ENCODE measurements around the gene PTPRT.

The PTPRT gene

DNA sequence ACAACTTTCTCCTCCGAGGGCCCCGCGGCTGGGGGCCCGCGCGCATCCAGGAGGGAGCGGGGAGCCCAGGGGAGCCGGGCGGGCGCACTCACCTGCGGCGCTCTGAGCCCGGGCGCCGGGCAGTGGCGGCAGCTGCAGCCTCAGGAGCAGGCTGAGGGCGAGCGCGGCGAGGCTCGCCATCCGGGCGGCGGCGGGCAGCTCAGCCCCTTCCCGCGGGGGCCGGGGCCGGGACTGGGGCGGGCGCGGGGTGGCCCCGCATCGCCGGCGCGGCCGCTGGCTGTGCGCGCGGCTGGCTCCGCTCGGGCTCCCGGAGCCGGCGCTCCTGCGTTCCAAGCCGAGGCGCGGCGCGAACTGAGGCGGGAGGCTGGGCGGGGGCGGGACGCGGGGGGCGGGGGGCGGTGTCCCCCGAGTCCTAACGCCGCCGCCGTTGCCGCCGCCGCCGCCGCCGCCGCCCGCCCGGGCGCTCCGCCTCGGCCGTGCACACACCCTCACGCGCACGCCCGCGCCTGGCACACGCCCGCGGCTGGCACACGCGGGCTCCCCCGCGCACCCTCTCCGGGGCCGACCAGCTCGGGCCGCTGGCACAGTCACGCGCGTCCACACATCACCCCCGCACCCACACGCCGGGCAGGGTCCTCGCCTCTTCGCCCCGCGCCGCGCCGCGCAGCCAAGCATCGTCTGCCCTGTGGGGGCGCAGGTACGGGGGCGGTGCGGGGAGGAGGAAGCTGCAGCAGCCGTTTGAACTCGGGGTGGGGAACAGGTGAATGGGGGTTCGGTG lies at the start of gene PTPRT:
Gene PTPRT (minus strand): TSS at position 353 of the 778 bp plus-strand sequence. CDS start 173 bp downstream, at position 180.
- DNase-seq = no peak

DNA sequence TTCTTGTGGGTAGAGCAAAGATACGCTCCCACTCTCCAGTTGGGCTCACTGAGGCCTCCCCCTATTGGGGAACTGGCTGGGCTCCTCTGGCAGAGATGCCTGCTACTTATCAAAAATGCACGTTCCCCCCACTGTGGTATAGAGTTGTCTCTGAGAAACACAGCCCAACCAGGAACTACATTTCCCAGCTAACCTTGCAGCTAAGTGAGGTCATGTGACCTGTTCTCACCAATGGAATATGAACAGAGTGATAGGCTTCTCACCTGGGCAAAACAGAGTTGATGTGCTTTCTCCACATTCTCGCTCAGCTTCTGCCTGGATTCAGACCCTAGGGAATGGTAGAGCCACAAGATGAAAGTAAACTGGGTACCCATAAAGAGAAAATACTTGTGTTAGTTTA lies 49.1 kb upstream of the PTPRT start:
- peak; percentile 16 for DNase-seq

DNA sequence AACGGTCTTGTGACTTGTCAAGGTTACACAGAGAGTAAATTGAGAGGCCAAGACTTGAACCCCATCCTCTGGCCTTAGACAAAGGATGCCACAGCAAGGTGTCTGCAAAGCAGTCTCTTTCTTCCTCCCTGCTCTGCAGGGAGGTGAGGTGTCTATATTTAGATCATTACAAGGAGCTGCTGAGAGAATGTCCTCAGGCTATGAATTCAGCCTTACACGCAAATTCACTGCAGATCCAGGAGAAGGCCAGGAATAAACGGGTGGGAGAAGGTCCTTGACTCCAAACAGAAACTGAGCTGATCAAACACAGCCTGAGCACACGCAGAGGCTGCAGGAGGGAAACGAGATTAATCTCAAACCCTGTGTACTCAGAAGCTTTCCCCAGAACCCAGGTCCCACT lies 48.6 kb upstream of the PTPRT start:
- no peak for DNase-seq

DNA sequence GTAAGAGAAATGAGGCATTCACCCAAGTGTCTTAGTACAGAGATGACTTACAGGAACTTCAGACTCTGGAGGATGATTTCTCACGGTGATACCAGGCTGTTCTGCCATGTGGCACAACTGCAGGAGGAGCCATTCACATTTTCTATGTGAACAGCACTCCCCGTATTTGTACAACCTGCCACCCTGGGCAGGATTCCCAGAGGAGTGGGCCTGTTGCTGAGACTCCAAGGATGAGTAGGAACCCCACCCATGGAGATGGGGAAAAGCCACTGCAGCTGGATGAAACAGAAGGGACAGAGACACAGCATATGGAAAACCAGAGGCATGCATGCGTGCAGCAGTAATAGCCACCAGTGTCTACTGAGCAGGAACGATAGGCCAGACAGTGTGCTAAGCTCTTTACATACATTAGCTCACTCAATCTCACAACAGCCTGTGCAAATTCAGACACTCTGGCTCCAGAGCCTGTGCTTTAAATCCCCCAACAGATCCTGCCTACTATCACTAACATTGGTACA lies 48.0 kb upstream of the PTPRT start:
- no peak for DNase-seq

DNA sequence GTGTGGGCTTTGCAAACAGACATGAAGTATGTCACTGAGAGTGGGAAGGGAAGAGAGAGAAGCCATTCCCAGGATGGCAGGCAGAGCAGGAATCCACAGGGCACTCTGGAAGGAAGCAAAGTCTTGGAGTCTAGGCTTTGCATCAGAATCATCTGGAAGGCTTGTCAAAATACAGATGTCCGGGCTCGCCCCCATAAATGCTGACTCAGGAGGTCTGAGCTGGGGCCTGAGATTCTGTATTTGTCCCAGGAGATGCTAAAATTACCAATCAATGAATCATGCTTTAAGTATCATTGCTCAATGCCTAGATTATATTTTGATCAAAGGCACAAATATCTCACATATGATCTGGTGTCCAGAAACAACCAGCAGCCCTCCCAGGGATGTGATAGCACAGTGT lies 46.3 kb upstream of the PTPRT start:
- no peak for DNase-seq

DNA sequence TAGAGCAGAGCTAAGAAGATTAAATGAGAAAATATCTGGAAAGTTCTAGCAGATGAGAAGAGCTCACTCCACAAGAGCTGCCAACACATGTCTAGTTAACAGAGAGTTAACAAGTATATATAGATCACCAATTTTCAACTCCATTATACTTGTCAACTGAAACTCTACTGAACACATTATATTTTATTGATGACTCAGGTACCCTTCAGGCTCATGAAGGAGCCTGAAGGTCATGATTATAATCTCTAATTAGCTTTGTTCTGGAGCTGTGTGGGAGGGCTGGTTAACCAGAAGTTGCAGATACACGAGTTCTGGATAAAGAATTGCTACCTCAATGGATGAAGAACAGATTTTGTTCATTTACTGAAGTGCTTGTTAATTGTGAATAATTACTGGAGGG lies 42.1 kb upstream of the PTPRT start:
- DNase-seq = no peak

DNA sequence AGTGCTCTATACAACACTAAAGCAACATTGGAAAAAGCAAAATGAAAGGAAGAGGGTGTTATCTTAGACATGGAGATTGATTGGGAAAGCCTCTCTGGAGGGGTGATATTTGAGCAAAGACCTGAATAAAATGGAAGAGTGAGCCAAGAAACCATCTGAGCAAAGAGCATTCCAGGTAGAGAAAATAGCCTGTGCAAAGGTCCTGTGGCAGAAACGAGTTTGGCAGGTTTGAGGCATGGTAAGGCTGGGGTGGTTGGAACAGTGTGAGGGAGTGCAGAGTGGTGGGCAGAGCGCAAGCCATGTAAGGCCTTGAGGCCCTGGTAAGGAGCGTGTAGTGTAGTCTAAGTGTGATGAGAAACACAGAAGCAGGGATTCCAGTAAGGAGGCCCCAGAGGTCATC lies 40.0 kb upstream of the PTPRT start:
- DNase-seq = no peak

DNA sequence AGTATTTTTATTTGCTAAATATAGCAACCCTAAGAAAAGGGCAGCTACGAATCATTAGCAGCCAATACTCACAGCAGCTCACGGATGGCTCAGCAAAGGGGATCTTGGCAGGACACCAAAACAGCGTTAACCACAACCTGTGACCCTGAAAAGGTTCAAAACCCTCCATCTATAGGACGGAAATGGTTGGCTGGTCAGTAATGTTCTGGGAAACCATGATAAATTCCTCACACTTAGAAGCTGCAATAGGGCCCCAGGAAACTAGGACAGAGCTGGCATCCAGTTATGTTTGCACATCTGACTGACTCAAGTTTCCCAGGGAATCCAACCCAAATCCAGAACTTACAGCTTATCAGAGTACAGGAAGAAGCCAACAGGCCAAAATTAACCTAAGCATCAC lies 30.9 kb upstream of the PTPRT start:
- DNase-seq = no peak

DNA sequence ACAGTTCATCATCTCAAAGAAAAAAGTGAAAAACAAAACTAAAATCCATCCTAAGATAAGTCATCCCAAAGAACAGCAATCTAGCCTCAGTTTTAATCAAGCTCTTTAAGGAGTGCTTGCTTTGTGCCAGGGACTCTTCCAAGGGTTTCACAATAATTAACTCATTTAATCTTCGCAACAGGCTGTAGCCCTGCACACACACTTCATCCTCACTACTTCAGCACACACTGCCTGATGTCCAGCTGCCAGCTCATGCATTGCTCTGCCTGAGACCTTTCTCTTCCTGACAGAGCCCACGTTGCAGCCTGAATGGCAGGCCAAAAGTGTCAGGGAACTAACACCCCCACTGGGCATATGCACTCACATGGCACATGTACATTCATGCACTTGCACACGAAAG lies 21.2 kb upstream of the PTPRT start:
- DNase-seq = no peak

DNA sequence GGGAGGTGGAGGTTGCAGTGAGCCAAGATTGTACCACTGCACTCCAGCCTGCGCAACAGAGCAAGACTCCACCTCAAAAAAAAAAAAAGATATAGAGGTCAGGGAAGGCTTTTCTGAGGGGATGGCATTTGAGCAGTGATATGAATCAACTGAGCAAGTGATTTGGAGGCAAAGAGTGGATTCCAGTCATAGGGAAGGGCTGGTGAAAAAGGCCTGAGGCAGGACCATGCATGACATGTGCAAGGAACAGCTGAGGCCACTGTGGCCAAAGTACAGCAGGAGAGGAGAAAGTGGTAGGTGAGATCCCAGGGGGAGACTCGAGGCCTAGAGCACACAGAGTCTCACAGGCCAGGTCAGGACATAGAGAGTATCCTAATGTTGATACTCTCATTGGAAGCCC lies 20.1 kb upstream of the PTPRT start:
- no peak for DNase-seq

DNA sequence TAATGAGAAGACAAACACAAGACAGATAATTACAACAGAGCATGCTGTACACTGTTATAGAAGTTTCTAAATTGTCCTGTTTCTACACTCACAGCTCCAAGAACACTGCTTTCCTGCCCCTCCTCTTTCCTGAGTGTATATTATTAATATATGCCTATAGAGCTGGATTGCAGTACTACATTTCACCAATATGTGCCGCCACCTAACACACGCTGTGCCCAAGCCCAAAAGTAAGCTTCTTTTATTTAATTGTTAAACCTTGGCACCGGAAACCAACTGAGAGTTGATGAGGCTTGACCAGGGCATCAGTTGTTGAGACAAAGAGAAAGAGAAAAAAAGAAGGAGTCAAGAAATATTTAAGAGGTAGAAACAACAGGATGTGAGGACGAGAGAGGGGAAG lies 16.0 kb upstream of the PTPRT start:
- no peak for DNase-seq

DNA sequence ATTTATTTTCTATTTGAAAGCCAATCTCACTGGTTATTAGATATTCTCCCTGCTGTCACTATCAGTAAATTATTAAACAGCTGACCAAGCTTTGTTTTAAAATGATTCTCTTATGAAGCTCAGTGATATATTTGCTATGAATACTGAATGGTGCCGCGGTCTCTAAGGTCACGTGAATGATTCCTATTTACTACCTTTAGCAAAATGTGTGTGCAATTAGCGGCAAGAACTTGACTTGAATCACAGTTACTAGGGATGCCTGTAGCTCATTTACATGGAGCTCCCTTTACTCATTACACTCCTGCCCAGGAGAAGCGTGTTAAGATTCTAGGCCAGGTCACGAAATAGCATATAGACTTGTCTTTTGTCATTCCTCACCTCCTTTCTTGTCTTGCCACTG lies 12.4 kb upstream of the PTPRT start:
- DNase-seq = no peak

DNA sequence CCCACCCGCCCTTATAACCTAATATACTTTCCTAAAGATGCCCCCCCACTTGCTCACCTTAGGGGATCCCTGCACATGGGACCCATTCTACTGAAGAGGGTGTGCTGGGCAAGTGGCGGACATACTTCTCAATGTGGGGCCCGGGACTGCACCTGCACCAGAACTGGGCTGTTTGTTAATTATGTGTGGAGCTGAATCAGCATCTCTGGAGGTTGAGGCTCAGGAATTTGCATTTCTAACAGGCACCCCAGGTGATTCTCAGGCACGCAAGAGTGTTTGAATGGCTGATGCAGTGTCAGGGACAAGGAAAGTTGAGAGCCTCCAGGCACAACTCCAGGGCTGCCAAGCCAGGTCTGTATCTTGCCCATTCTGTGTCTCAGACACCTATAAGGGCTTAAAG lies 8.9 kb upstream of the PTPRT start:
- DNase-seq = no peak

DNA sequence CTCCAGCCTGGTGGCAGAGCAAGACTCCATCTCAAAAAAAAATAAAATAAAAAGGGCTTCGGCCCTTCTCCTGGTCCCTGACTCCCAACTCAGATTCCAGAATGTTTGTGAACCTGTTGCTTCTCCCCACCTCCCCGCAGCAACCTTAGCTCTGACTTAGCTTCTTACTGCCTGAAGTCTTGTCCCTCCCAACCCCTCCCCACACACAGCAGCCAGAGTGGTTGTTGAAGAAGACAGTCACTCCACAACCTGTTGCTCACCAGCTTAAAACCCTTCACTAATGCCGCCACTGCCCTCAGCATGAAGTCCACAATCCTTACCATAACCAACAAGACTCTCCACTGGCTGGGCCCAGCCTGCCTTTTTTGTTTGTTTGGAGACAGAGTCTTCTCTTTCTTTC lies 6.5 kb upstream of the PTPRT start:
- DNase-seq = no peak

DNA sequence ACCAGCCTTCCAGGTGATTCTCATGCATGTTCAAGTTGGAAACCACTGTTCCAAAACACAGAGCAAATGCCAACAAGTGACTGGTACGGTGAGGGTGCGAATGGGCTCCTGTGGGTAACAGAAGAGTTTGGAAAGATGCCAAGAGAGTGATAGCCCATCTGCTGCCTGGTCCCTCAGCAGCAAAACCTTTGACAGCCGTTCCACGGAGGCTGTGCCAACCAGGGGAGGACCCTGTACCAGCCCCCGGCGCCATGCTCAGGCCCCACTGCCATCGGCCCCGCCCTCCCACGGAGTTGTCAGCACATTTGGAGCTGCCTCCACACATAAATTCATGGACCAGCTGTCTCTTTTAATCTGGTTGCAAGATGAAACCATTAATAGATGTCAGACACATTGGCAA lies 4.4 kb upstream of the PTPRT start:
- no peak for DNase-seq

DNA sequence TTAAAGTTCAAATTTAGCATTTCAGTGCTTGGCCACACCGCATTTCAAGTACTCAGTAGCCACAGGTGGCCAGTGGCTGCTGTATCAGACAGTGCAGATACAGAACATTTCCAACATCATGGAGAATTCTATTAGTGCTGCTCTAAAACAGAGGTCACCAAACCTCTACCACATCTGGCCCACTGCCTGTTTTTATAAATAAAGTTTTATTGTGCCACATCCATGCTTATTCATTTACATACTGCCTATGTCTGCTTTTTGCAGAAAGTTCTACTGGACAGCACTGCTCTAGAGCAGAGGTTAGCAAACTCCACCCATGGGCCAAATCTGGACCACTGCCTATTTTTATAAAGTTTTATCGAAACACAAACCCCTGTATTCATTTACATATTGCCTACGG lies 3.7 kb upstream of the PTPRT start:
- no peak for DNase-seq

DNA sequence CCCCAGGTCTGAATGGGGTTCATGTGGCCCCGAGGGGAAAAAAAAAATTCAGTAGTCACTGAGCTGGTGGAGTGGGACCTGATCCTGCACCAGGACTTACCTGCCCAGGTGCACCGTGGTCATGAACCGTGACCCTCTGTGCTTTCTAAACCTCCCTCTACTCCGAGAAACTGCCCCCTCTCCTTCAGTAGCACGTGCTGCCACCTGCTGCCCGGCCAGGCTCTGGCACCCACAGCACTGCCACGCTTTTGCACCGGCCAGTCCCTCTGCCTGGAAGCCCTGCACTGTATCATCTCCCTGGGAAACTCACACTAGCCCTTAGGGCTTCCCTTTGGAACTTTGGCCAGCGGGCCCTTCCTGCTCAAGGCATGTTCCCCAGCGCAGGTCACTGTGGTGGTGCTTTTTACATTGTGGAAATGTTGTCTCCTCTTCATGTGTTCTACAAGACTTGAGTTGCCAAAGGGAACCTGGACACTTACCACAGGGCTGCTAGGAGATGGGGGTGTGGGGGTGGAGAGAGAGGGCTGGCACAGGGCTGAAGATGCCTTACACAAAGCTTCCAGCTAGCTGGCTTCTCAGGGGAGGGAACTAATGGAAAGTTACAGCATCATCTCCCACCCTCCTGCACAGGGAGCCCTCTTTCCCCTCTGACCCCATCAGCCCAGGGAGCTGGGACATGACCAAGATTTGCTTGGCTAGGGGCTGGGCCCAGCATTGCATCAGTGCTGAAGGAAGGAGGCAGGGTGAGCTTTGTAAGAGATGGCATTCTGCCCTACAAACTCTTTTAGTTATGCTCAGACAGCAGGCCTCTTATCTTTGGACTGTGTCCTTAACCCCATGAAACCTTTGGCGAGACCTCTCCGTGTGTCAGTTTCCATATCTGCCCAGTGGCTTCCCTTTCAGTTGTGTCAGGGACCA lies 2.5 kb upstream of the PTPRT start:
- peak; percentile 4 for DNase-seq

DNA sequence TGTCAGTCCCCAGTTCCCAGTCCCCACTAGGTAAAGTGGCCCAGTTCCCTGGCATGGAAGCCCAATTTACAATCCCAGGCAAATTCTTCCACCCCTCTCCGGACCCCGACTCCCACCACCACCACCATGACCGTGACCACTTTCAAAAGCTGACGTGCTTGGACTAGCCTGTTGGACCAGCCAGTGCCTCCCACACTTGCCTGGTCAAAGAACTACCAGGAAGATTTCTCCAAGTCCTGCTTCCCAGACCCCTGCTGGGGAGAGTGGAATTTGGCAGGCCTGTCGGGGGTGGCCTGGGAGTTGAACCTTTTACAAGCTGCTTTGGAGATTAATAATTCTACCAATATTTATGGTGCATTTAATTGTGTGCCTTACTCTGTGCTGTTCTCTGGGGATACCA lies 1.4 kb upstream of the PTPRT start:
- no peak for DNase-seq

DNA sequence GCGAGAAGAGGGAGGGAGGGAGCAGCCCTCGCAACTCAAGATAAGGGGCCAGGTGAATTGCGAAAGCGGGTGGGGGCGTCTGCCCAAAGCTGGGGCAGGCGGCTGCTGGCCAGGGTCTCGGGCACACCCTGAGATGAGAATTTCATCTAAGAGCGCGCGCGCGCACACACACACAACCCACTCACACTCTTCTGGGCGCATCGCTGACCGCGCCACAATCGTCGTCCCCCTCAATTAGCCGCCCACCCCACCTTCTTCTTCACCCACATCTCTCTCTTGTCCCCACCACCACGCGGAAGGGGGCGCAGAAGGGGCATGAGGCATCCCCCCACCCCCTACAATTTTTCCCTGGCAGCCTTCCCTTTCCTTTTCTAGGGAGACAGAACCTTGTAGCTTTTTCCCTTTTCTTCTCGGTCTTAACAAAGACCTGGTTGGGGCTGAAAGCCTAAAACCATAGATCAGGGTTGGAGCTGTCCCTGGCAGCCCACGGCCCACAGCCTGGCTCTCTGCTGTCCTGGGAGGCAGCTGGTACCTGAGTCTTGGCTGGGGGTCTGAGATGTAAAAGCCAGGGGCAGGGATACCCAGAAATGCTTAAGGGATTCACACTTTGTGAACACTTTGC lies 737 bp upstream of the PTPRT start:
- no peak for DNase-seq

DNA sequence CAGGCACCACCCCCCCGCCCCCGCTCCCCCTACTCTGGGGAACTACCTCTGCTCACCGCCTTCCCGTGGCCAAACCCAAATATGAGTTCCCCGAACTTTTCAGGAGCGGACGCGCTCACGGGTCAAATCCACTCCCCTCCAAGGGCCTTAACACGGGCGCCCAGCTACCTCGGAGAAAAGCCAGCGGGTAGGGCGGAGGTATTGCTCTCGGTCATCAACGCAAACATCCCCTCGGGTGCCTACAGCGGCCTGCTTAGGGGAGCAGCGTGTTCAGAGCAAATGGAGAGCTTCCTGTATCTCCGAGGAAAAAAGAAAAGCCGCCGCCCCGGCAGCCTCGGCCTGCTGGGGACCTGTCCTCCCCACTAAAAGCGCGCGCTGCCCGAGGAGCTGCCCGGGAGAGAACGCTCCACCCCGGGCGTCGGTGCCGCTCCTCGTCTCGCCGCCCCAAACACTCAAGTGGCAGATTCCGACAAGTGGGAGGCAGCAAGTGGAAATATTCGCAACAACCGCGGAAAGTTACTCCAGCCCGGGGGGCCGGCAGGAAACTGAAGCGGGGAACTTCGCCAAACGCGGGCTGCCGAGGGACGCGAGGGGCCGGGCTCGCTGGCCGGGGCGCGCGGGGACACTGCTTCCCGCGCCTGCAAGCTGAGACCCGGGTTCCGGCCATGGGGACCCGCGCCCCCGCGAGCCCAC lies 699 bp downstream of the PTPRT start:
- no peak for DNase-seq

DNA sequence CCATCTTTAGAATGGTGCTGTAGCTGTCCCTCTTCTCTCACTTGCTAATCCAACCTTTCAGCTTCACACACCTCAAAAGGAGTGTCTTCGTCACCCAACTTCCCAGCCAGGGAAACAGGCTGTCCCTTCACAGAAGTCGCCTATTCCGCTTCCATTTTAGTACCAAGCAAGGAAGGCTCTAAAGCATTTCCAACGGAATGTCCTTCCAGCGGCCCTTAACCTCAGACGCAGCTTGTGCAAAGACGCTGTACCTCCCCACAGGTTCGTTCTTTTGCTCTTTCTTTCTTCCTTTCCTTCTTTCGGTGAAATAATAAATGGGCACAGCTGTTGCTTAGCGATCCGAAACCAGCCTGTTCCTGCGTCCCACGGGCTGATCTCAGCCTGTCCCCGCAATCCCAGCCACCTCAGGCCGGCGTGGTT lies 1.5 kb downstream of the PTPRT start:
- no peak for DNase-seq

DNA sequence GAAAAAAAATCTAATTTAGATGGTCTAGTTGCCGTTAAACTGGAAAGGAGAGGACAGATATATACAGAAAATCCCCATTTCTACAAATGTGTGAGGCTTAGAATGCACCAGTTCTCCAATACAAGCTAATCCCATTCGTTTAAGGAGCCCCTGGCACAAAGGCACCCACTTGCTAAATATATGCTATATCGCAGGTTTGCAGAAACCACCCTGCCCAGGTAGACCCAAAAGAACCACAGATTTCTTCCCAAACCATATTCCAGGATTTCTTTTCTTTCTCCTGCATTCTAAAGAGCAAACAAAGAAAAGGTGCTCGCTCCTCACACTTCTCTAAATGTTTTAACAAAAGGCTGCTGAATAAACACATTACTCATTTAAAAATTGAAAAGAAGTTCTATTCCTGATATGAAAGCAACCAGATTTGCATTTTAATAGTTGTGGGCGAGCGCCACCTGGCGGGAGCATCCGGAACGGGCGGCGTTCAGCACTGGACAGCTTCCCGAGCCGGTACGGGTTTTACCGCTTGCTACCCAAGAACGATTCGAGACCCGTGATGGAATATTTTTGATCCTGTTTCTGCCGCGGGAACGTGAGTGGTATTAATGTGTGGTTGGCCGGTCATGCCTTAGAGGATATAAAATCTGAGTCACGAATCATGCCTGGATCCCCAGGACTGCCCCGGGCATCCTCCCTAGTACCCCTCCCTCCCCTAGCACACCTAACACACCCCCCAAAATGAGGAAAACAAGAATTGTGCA lies 2.1 kb downstream of the PTPRT start:
- DNase-seq = peak; percentile 57
